Panc1 (cell line): ENCODE results near the gene LSM12. TPM values are rescaled to one million over a fixed set of nuclear protein-coding genes. Genes with fewer than 3 reads are reported as not detected.

Source experiments
- ATAC-seq: fragments of 200-7000 bp; cut with Tn5 transposase; 2 replicates; pipeline ENCODE4 v1.9.1; 2020; ENCODE audit warnings: mild to moderate bottlenecking, moderate library complexity
- BruUV-seq: library from RNA; stranded (reverse); fragments of 400-500 nt; replicated peaks from 2 replicates; lab custom pipeline; 2021; lab: Mats Ljungman, UMichigan
- CTCF ChIA-PET: fragments of 300-600 bp; sonication (Branson Sonifier 250); formaldehyde crosslinking; loops from one replicate; lab custom pipeline; 2022; ENCODE audit warnings: antibody characterized with exemption; lab: Charles Lee
- POLR2A ChIA-PET: fragments of 300-600 bp; sonication (Branson Sonifier 250); formaldehyde crosslinking; loops from one replicate; lab custom pipeline; 2022; ENCODE audit warnings: antibody characterized with exemption; lab: Charles Lee
- DNase-seq: peaks from one replicate; pipeline ENCODE4 v3.0.0-alpha.2; 2010; ENCODE audit warnings: low read depth, low spot score
- H3K27ac ChIP-seq: 2 replicates; pipeline ENCODE4 v1.5.1; 2011; ENCODE audit warnings: mild to moderate bottlenecking, low read length, inconsistent platforms
- H3K27me3 ChIP-seq: fragments of 200-500 bp; sonication (Bioruptor generic); 2 replicates; pipeline ENCODE4 v1.6.0; 2014; ENCODE audit warnings: low read length, inconsistent platforms; ENCODE audit not compliant: control insufficient read depth, insufficient read depth
- H3K36me3 ChIP-seq: fragments of 200-500 bp; sonication (Bioruptor generic); 2 replicates; pipeline ENCODE4 v1.5.1; 2014; ENCODE audit warnings: inconsistent platforms, mild to moderate bottlenecking, low read length, moderate library complexity; ENCODE audit not compliant: control insufficient read depth, insufficient read depth
- H3K4me1 ChIP-seq: 2 replicates; pipeline ENCODE4 v1.5.1; 2011; ENCODE audit warnings: inconsistent platforms, mild to moderate bottlenecking, low read length, moderate library complexity; ENCODE audit not compliant: control insufficient read depth, insufficient read depth
- H3K4me3 ChIP-seq, 2 experiments: 2 replicates each; pipeline ENCODE4 v1.5.1; 2011 to 2012; ENCODE audit warnings: low read depth in 2 of 2, low read length in 2 of 2, mild to moderate bottlenecking in 2 of 2, inconsistent platforms in 1 of 2, moderate library complexity in 1 of 2
- H3K9me3 ChIP-seq: fragments of 200-500 bp; sonication (Bioruptor generic); 2 replicates; pipeline ENCODE4 v1.5.1; 2014; ENCODE audit warnings: low read depth, mild to moderate bottlenecking, inconsistent platforms, low read length, moderate library complexity; ENCODE audit not compliant: control insufficient read depth, insufficient read depth
- POLR2AphosphoS5 ChIP-seq: IDR thresholded peaks from 2 replicates; pipeline ENCODE4 v1.6.1; 2012; ENCODE audit warnings: mild to moderate bottlenecking, low read depth, low read length, moderate library complexity
- SIN3A ChIP-seq: IDR thresholded peaks from 2 replicates; pipeline ENCODE4 v1.6.1; 2012; ENCODE audit warnings: low read depth, mild to moderate bottlenecking, low read length, moderate library complexity, borderline replicate concordance; ENCODE audit not compliant: insufficient read depth
- TCF7L2 ChIP-seq: IDR thresholded peaks from 2 replicates; pipeline ENCODE4 v1.6.1; 2011; ENCODE audit warnings: mild to moderate bottlenecking, low read depth, low read length, inconsistent platforms
- in situ Hi-C: cut with HindIII; loops from 2 replicates; pipeline ENCODE4 v1.10.0; 2016; ENCODE audit warnings: low sequenced_read_pairs, low pct_unique_long_range_greater_than_20kb
- intact Hi-C: fragments of 100-400 bp; cut with micrococcal nuclease; formaldehyde crosslinking; loops from one replicate; pipeline ENCODE4 v1.10.0; 2022; ENCODE audit not compliant: unreplicated experiment
- total RNA-seq: library from RNA; stranded (reverse); gene quantifications from one replicate; pipeline ENCODE4 v1.2.1, GENCODE V29; 2021; ENCODE audit not compliant: unreplicated experiment
- TF ChIP-seq, protein P1 (sequence below), 2 experiments: IDR thresholded peaks; 2 replicates each; pipeline ENCODE4 v1.6.1; 2011 to 2012; ENCODE audit warnings: low read depth in 2 of 2, control low read depth in 1 of 2, low read length in 1 of 2, mild to moderate bottlenecking in 1 of 2, moderate library complexity in 1 of 2; ENCODE audit not compliant: insufficient read depth in 1 of 2
- TF ChIP-seq, protein P2 (sequence below): fragments of 450-650 bp; IDR thresholded peaks from 2 replicates; pipeline ENCODE4 v1.5.1; 2017; ENCODE audit warnings: mild to moderate bottlenecking

The LSM12 gene
- total RNA-seq, 1 experiment from 2014 or later: 73.0 TPM

DNA sequence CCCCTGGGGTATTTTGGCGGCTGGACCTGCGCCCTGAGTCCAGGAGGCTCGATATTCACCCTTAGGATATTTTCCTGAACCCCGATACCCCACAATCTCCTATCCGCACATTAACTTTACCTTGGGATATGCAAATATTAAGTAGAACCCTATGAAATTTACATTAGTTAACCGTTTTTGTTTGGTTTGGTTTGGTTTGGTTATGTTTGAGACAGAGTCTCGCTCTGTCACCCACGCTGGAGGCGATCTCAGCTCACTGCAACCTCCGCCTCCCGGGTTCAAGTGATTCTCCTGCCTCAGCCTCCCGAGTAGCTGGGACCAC lies 71.4 kb downstream of the LSM12 start:
- ChIA-PET CTCF (interaction anchor here (0.7 to 1.5 kb wide), 3 partner anchors 12 to 131 kb away, joined by 3 to 10 read pairs (median 3); no protein-coding TSS in a partner anchor), POLR2A (no interaction called here)
- no peaks in the 10 kb centered on the region for H3K9me3 ChIP-seq
- no peaks in the 10 kb centered on the region for H3K36me3 ChIP-seq
- TF ChIP-seq TCF7L2: no peak
- TF ChIP-seq, protein P1, sequence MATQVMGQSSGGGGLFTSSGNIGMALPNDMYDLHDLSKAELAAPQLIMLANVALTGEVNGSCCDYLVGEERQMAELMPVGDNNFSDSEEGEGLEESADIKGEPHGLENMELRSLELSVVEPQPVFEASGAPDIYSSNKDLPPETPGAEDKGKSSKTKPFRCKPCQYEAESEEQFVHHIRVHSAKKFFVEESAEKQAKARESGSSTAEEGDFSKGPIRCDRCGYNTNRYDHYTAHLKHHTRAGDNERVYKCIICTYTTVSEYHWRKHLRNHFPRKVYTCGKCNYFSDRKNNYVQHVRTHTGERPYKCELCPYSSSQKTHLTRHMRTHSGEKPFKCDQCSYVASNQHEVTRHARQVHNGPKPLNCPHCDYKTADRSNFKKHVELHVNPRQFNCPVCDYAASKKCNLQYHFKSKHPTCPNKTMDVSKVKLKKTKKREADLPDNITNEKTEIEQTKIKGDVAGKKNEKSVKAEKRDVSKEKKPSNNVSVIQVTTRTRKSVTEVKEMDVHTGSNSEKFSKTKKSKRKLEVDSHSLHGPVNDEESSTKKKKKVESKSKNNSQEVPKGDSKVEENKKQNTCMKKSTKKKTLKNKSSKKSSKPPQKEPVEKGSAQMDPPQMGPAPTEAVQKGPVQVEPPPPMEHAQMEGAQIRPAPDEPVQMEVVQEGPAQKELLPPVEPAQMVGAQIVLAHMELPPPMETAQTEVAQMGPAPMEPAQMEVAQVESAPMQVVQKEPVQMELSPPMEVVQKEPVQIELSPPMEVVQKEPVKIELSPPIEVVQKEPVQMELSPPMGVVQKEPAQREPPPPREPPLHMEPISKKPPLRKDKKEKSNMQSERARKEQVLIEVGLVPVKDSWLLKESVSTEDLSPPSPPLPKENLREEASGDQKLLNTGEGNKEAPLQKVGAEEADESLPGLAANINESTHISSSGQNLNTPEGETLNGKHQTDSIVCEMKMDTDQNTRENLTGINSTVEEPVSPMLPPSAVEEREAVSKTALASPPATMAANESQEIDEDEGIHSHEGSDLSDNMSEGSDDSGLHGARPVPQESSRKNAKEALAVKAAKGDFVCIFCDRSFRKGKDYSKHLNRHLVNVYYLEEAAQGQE (IDR thresholded peaks at IDR 0.05; ENCODE audit: insufficient read depth in 1 of 2, low read depth in 2 of 2, low read length in 1 of 2): no peak
- TF ChIP-seq, protein P2, sequence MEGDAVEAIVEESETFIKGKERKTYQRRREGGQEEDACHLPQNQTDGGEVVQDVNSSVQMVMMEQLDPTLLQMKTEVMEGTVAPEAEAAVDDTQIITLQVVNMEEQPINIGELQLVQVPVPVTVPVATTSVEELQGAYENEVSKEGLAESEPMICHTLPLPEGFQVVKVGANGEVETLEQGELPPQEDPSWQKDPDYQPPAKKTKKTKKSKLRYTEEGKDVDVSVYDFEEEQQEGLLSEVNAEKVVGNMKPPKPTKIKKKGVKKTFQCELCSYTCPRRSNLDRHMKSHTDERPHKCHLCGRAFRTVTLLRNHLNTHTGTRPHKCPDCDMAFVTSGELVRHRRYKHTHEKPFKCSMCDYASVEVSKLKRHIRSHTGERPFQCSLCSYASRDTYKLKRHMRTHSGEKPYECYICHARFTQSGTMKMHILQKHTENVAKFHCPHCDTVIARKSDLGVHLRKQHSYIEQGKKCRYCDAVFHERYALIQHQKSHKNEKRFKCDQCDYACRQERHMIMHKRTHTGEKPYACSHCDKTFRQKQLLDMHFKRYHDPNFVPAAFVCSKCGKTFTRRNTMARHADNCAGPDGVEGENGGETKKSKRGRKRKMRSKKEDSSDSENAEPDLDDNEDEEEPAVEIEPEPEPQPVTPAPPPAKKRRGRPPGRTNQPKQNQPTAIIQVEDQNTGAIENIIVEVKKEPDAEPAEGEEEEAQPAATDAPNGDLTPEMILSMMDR: no peak; the same call in 1 of the 2 replicates
- TF ChIP-seq POLR2AphosphoS5: no peak
- no peak for TF ChIP-seq SIN3A
- intact Hi-C loops (loop anchor here (2.0 kb wide), 2 partner anchors 52 to 116 kb away; partner anchors contain the start of gene PPY), in situ Hi-C loops (no loop called here)
- no peaks in the 10 kb centered on the region for H3K27me3 ChIP-seq
- no TSS peak for BruUV-seq
- DNase-seq: no peak
- no peak overlapping the region for H3K27ac ChIP-seq
- no peaks in the 10 kb centered on the region for H3K4me1 ChIP-seq
- H3K4me3 ChIP-seq: peak overlapping the region; percentile 29 to 51
- no peak for ATAC-seq

DNA sequence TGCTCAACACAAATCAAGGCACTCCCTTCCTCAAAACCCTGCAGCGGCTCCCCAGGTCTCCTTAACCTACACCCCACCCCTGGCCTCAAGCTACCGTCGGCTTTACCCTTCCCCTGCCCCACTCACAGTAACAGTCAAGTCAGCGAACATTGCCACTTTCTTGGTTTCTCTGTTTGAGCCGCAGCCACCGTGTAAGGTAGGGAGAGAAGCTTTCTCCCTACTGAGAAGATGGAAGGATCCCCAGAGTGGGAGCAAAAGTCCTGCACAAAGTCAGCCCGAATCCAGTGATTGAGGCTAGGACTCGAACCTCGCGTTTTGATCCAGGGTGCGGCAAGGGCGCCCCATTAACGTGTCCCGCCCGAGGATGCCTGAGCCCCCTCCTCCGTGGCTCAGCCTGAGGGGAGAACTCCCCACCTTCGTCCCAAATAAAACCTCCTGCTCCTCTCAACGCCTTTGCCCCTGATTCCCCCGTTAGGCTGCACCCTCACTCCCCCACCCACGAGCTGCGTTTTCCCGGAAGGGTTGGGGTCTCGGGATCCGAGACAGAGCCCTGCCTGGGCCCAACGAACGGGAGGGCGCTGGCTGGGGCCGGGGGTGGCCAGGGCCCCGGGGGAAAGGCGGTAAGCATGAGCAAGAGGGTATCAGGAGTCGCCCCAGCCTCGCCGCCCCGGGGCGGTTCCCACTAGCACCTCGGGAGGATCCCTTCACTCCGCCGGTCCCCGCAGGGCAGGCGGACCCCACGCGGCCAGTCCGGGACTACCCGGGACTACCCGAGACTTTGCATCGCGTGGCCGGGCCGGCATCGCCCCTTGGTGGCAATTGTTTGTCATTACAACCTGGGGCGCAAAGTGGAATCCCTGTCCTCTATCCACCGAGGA lies 72.0 kb downstream of the LSM12 start:
- intact Hi-C loops: loop anchor here (2.0 kb wide), 2 partner anchors 52 to 116 kb away; partner anchors contain the start of gene PPY
- no peak overlapping the region for H3K27ac ChIP-seq
- in situ Hi-C loops: no loop called here
- H3K9me3 ChIP-seq: no peaks in the 10 kb centered on the region
- no TSS peak for BruUV-seq
- POLR2A ChIA-PET: no interaction called here
- H3K4me1 ChIP-seq: no peaks in the 10 kb centered on the region
- no peaks in the 10 kb centered on the region for H3K36me3 ChIP-seq
- H3K4me3 ChIP-seq: peak overlapping the region; percentile 29 to 51
- CTCF ChIA-PET: interaction anchor here (0.6 to 1.5 kb wide), 3 partner anchors 11 to 104 kb away, joined by 3 to 7 read pairs (median 3); no protein-coding TSS in a partner anchor
- DNase-seq: no peak
- ATAC-seq: peak; percentile 94
- H3K27me3 ChIP-seq: no peaks in the 10 kb centered on the region
- TF ChIP-seq TCF7L2 (no peak), SIN3A (no peak)
- TF ChIP-seq, protein P1 (IDR thresholded peaks at IDR 0.05; ENCODE audit: insufficient read depth in 1 of 2, low read depth in 2 of 2, low read length in 1 of 2): no peak
- TF ChIP-seq, protein P2: peak; percentile 90
